Measurements from ENCODE around the gene IGFN1.

GRCh38 chr1:201154389-201155165 is 36.0 kb upstream of the IGFN1 start, which contains the start of gene TMEM9:
- TF ChIP-seq ATF2 (IDR thresholded peaks at IDR 0.05; ENCODE audit: low read length), result no peak
- TF ChIP-seq RB1 (IDR thresholded peaks at IDR 0.05; ENCODE audit: borderline replicate concordance), result no peak

Data from GM12878 (cell line).